ENCODE results near the gene PLEKHG2.

PLEKHG2 gene

GRCh38 chr19:39471756-39472536 lies 59.5 kb downstream of the PLEKHG2 start:
- H2BK120ac ChIP-seq (ENCODE audit: low read depth, low read length): no peak overlapping the region
- no peak overlapping the region for H3K23ac ChIP-seq (ENCODE audit: low read length)
- WGBS (ENCODE audit: extremely low coverage, insufficient coverage, low lambda C conversion rate): no CpG with 5 or more reads among the region's 8 CpGs
- H3K79me1 ChIP-seq (ENCODE audit: low read length): no peaks in the 10 kb centered on the region
- H3K79me2 ChIP-seq (ENCODE audit: control insufficient read depth, insufficient read depth, low read length): no peaks in the 10 kb centered on the region
- no peak overlapping the region for H2BK5ac ChIP-seq (ENCODE audit: low read length)
- no peak overlapping the region for H3K4me3 ChIP-seq (ENCODE audit: low read length)
- DNase-seq: no peak
- no peak overlapping the region for H3K18ac ChIP-seq (ENCODE audit: low read length)
- H3K27ac ChIP-seq (ENCODE audit: low read depth, low read length): no peak overlapping the region
- H3K9ac ChIP-seq (ENCODE audit: low read length): no peak overlapping the region
- no peak overlapping the region for H2AK5ac ChIP-seq (ENCODE audit: low read length)
- H3K4me1 ChIP-seq (ENCODE audit: control insufficient read depth, low read depth, low read length): no peaks in the 10 kb centered on the region
- H3K4me2 ChIP-seq (ENCODE audit: low read length): no peak overlapping the region
- no peak overlapping the region for H4K5ac ChIP-seq (ENCODE audit: low read length)
- H3K27me3 ChIP-seq (ENCODE audit: insufficient read depth, low read length, poor library complexity): no peaks in the 10 kb centered on the region
- H2BK15ac ChIP-seq (replicated peaks; ENCODE audit: low read depth): no peak overlapping the region
- H3K4ac ChIP-seq (ENCODE audit: low read depth, low read length): no peak overlapping the region
- H4K8ac ChIP-seq (ENCODE audit: low read depth, low read length): no peak overlapping the region
- H3K36me3 ChIP-seq (ENCODE audit: control insufficient read depth, insufficient read depth, low read length): peaks cover 22% of the 10 kb centered on the region
- no peak overlapping the region for H3K56ac ChIP-seq (ENCODE audit: low read length)

- no peak overlapping the region for H2BK120ac ChIP-seq (ENCODE audit: low read depth, low read length)
- H3K4ac ChIP-seq (ENCODE audit: low read depth, low read length): no peak overlapping the region
- no peak overlapping the region for H3K18ac ChIP-seq (ENCODE audit: low read length)
- H3K9ac ChIP-seq (ENCODE audit: low read length): no peak overlapping the region
- H4K8ac ChIP-seq (ENCODE audit: low read depth, low read length): no peak overlapping the region
- H3K79me1 ChIP-seq (ENCODE audit: low read length): no peaks in the 10 kb centered on the region
- peaks cover 22% of the 10 kb centered on the region for H3K36me3 ChIP-seq (ENCODE audit: control insufficient read depth, insufficient read depth, low read length)
- no peak overlapping the region for H3K23ac ChIP-seq (ENCODE audit: low read length)
- H3K56ac ChIP-seq (ENCODE audit: low read length): no peak overlapping the region
- no peak overlapping the region for H2AK5ac ChIP-seq (ENCODE audit: low read length)
- no peaks in the 10 kb centered on the region for H3K27me3 ChIP-seq (ENCODE audit: insufficient read depth, low read length, poor library complexity)
- H3K4me3 ChIP-seq (ENCODE audit: low read length): no peak overlapping the region
- H3K4me2 ChIP-seq (ENCODE audit: low read length): no peak overlapping the region
- no peak overlapping the region for H2BK15ac ChIP-seq (replicated peaks; ENCODE audit: low read depth)
- no peaks in the 10 kb centered on the region for H3K4me1 ChIP-seq (ENCODE audit: control insufficient read depth, low read depth, low read length)
- H3K79me2 ChIP-seq (ENCODE audit: control insufficient read depth, insufficient read depth, low read length): no peaks in the 10 kb centered on the region
- H4K5ac ChIP-seq (ENCODE audit: low read length): no peak overlapping the region
- WGBS (ENCODE audit: extremely low coverage, insufficient coverage, low lambda C conversion rate): no CpG with 5 or more reads among the region's 32 CpGs
- no peak overlapping the region for H2BK5ac ChIP-seq (ENCODE audit: low read length)
- no peak for DNase-seq
- H3K27ac ChIP-seq (ENCODE audit: low read depth, low read length): no peak overlapping the region
Measured at GRCh38 chr19:39472746-39473442, 60.4 kb downstream of the PLEKHG2 start.

- no peaks in the 10 kb centered on the region for H3K79me2 ChIP-seq (ENCODE audit: control insufficient read depth, insufficient read depth, low read length)
- no peak overlapping the region for H2BK15ac ChIP-seq (replicated peaks; ENCODE audit: low read depth)
- no peak overlapping the region for H2AK5ac ChIP-seq (ENCODE audit: low read length)
- no peak overlapping the region for H3K9ac ChIP-seq (ENCODE audit: low read length)
- no peaks in the 10 kb centered on the region for H3K27me3 ChIP-seq (ENCODE audit: insufficient read depth, low read length, poor library complexity)
- no CpG with 5 or more reads among the region's 11 CpGs for WGBS (ENCODE audit: extremely low coverage, insufficient coverage, low lambda C conversion rate)
- H4K5ac ChIP-seq (ENCODE audit: low read length): no peak overlapping the region
- no peak overlapping the region for H4K8ac ChIP-seq (ENCODE audit: low read depth, low read length)
- H3K4me1 ChIP-seq (ENCODE audit: control insufficient read depth, low read depth, low read length): no peaks in the 10 kb centered on the region
- no peak overlapping the region for H3K4ac ChIP-seq (ENCODE audit: low read depth, low read length)
- no peak overlapping the region for H2BK5ac ChIP-seq (ENCODE audit: low read length)
- peaks cover 22% of the 10 kb centered on the region for H3K36me3 ChIP-seq (ENCODE audit: control insufficient read depth, insufficient read depth, low read length)
- H3K23ac ChIP-seq (ENCODE audit: low read length): no peak overlapping the region
- no peak overlapping the region for H3K4me3 ChIP-seq (ENCODE audit: low read length)
- no peak overlapping the region for H3K4me2 ChIP-seq (ENCODE audit: low read length)
- H3K27ac ChIP-seq (ENCODE audit: low read depth, low read length): no peak overlapping the region
- no peak for DNase-seq
- H2BK120ac ChIP-seq (ENCODE audit: low read depth, low read length): no peak overlapping the region
- no peaks in the 10 kb centered on the region for H3K79me1 ChIP-seq (ENCODE audit: low read length)
- H3K56ac ChIP-seq (ENCODE audit: low read length): no peak overlapping the region
- no peak overlapping the region for H3K18ac ChIP-seq (ENCODE audit: low read length)
Measured at GRCh38 chr19:39473443-39473960, 61.0 kb downstream of the PLEKHG2 start.

GRCh38 chr19:39474139-39474620 lies 61.7 kb downstream of the PLEKHG2 start:
- Histone ChIP-seq H3K23ac (ENCODE audit: low read length) (no peak overlapping the region), H3K27me3 (ENCODE audit: insufficient read depth, low read length, poor library complexity) (no peaks in the 10 kb centered on the region), H3K36me3 (ENCODE audit: control insufficient read depth, insufficient read depth, low read length) (peaks cover 22% of the 10 kb centered on the region), H3K4me1 (ENCODE audit: control insufficient read depth, low read depth, low read length) (no peaks in the 10 kb centered on the region), H4K5ac (ENCODE audit: low read length) (no peak overlapping the region), H3K18ac (ENCODE audit: low read length) (no peak overlapping the region), H2AK5ac (ENCODE audit: low read length) (no peak overlapping the region), H2BK15ac (replicated peaks; ENCODE audit: low read depth) (no peak overlapping the region), H3K4ac (ENCODE audit: low read depth, low read length) (no peak overlapping the region), H3K9ac (ENCODE audit: low read length) (no peak overlapping the region), H2BK120ac (ENCODE audit: low read depth, low read length) (no peak overlapping the region), H4K8ac (ENCODE audit: low read depth, low read length) (no peak overlapping the region), H3K79me1 (ENCODE audit: low read length) (no peaks in the 10 kb centered on the region), H3K56ac (ENCODE audit: low read length) (no peak overlapping the region), H3K4me2 (ENCODE audit: low read length) (no peak overlapping the region), H3K27ac (ENCODE audit: low read depth, low read length) (no peak overlapping the region), H3K79me2 (ENCODE audit: control insufficient read depth, insufficient read depth, low read length) (no peaks in the 10 kb centered on the region), H3K4me3 (ENCODE audit: low read length) (no peak overlapping the region), H2BK5ac (ENCODE audit: low read length) (no peak overlapping the region)
- no CpG with 5 or more reads among the region's 9 CpGs for WGBS (ENCODE audit: extremely low coverage, insufficient coverage, low lambda C conversion rate)
- peak; percentile 78 for DNase-seq

- no CpG with 5 or more reads among the region's 2 CpGs for WGBS (ENCODE audit: extremely low coverage, insufficient coverage, low lambda C conversion rate)
- Histone ChIP-seq H3K4ac (ENCODE audit: low read depth, low read length) (no peak overlapping the region), H2BK5ac (ENCODE audit: low read length) (no peak overlapping the region), H2BK120ac (ENCODE audit: low read depth, low read length) (no peak overlapping the region), H3K79me2 (ENCODE audit: control insufficient read depth, insufficient read depth, low read length) (peaks cover under 1% of the 10 kb centered on the region), H3K4me3 (ENCODE audit: low read length) (no peak overlapping the region), H3K4me1 (ENCODE audit: control insufficient read depth, low read depth, low read length) (no peaks in the 10 kb centered on the region), H2BK15ac (replicated peaks; ENCODE audit: low read depth) (no peak overlapping the region), H3K79me1 (ENCODE audit: low read length) (no peaks in the 10 kb centered on the region), H3K4me2 (ENCODE audit: low read length) (no peak overlapping the region), H4K8ac (ENCODE audit: low read depth, low read length) (no peak overlapping the region), H3K9ac (ENCODE audit: low read length) (no peak overlapping the region), H3K36me3 (ENCODE audit: control insufficient read depth, insufficient read depth, low read length) (peaks cover 12% of the 10 kb centered on the region), H3K27ac (ENCODE audit: low read depth, low read length) (no peak overlapping the region), H3K27me3 (ENCODE audit: insufficient read depth, low read length, poor library complexity) (no peaks in the 10 kb centered on the region), H3K18ac (ENCODE audit: low read length) (no peak overlapping the region), H3K23ac (ENCODE audit: low read length) (no peak overlapping the region), H3K56ac (ENCODE audit: low read length) (no peak overlapping the region), H4K5ac (ENCODE audit: low read length) (no peak overlapping the region), H2AK5ac (ENCODE audit: low read length) (no peak overlapping the region)
- no peak for DNase-seq
Measured at GRCh38 chr19:39475748-39476147, 63.3 kb downstream of the PLEKHG2 start.
